Loucy (cell line): ENCODE data around the gene LILRA5.

Experiments used
- H2AFZ ChIP-seq: fragments of 200-600 bp; sonication (generic); 2 replicates; pipeline ENCODE4 v1.6.0; 2016; ENCODE audit warnings: antibody characterized with exemption, mild to moderate bottlenecking, low read length, moderate library complexity
- H3F3A ChIP-seq: fragments of 200-600 bp; 2 replicates; pipeline ENCODE4 v1.6.0; 2016; ENCODE audit warnings: antibody characterized with exemption, low read depth, mild to moderate bottlenecking
- H3K27me3 ChIP-seq: fragments of 200-600 bp; sonication (generic); 2 replicates; pipeline ENCODE4 v1.6.1; 2014; ENCODE audit warnings: low read length, mild to moderate bottlenecking; ENCODE audit not compliant: insufficient read depth, poor library complexity, severe bottlenecking
- H3K36me3 ChIP-seq: fragments of 200-600 bp; sonication (generic); 2 replicates; pipeline ENCODE4 v1.6.1; 2016; ENCODE audit warnings: low read length; ENCODE audit not compliant: insufficient read depth
- H3K4me1 ChIP-seq: fragments of 200-600 bp; sonication (generic); 2 replicates; pipeline ENCODE4 v1.5.1; 2014; ENCODE audit warnings: low read length, mild to moderate bottlenecking; ENCODE audit not compliant: insufficient read depth, poor library complexity, severe bottlenecking
- H3K4me2 ChIP-seq: fragments of 200-600 bp; sonication (generic); 2 replicates; pipeline ENCODE4 v1.6.0; 2014; ENCODE audit warnings: antibody characterized with exemption, low read length, low read depth, mild to moderate bottlenecking; ENCODE audit not compliant: poor library complexity, severe bottlenecking
- H3K4me3 ChIP-seq: fragments of 200-600 bp; sonication (generic); 2 replicates; pipeline ENCODE4 v1.5.1; 2014; ENCODE audit warnings: low read length, mild to moderate bottlenecking, mixed read lengths; ENCODE audit not compliant: poor library complexity, severe bottlenecking
- H3K79me2 ChIP-seq: fragments of 200-600 bp; sonication (generic); 2 replicates; pipeline ENCODE4 v1.6.1; 2014; ENCODE audit warnings: low read length; ENCODE audit not compliant: insufficient read depth
- H3K9ac ChIP-seq: fragments of 200-600 bp; sonication (generic); 2 replicates; pipeline ENCODE4 v1.6.0; 2014; ENCODE audit warnings: mild to moderate bottlenecking, low read depth, low read length, moderate library complexity; ENCODE audit not compliant: poor library complexity, severe bottlenecking
- H3K9me2 ChIP-seq: fragments of 200-600 bp; sonication (generic); replicated peaks from 2 replicates; pipeline ENCODE4 v1.6.1; 2016; ENCODE audit warnings: low read depth, low read length, mixed read lengths
- H3K9me3 ChIP-seq: fragments of 200-600 bp; sonication (generic); 2 replicates; pipeline ENCODE4 v1.6.1; 2014; ENCODE audit warnings: mild to moderate bottlenecking, antibody characterized with exemption, low read length, low read depth; ENCODE audit not compliant: insufficient read depth
- H4K20me1 ChIP-seq: fragments of 200-600 bp; sonication (generic); 2 replicates; pipeline ENCODE4 v1.6.0; 2014; ENCODE audit warnings: antibody characterized with exemption, low read length, mild to moderate bottlenecking; ENCODE audit not compliant: insufficient read depth, poor library complexity, severe bottlenecking
- CTCF ChIP-seq: fragments of 200-600 bp; sonication (generic); conservative IDR thresholded peaks from 2 replicates; pipeline ENCODE4 v1.5.1; 2014; ENCODE audit warnings: mild to moderate bottlenecking, antibody characterized with exemption, low read length
- EZH2phosphoT487 ChIP-seq: fragments of 200-600 bp; IDR thresholded peaks from 2 replicates; pipeline ENCODE4 v1.6.1; 2018; ENCODE audit warnings: antibody characterized with exemption, mild to moderate bottlenecking, moderate library complexity, borderline replicate concordance

The LILRA5 gene

GRCh38 chr19:54345938-54346386 lies 33.0 kb upstream of the LILRA5 start:
- H2AFZ ChIP-seq, result no peak overlapping the region
- no peaks in the 10 kb centered on the region for H3K27me3 ChIP-seq
- no peaks in the 10 kb centered on the region for H3K9me2 ChIP-seq
- H3K9ac ChIP-seq, result no peak overlapping the region
- H3K36me3 ChIP-seq, result no peaks in the 10 kb centered on the region
- H3K4me2 ChIP-seq, result no peak overlapping the region
- TF ChIP-seq EZH2phosphoT487 (no peak), CTCF (no peak)
- H3K9me3 ChIP-seq, result no peaks in the 10 kb centered on the region
- no peaks in the 10 kb centered on the region for H4K20me1 ChIP-seq
- H3F3A ChIP-seq, result no peaks in the 10 kb centered on the region
- peaks cover 8% of the 10 kb centered on the region for H3K4me1 ChIP-seq
- no peaks in the 10 kb centered on the region for H3K79me2 ChIP-seq
- no peak overlapping the region for H3K4me3 ChIP-seq

DNA sequence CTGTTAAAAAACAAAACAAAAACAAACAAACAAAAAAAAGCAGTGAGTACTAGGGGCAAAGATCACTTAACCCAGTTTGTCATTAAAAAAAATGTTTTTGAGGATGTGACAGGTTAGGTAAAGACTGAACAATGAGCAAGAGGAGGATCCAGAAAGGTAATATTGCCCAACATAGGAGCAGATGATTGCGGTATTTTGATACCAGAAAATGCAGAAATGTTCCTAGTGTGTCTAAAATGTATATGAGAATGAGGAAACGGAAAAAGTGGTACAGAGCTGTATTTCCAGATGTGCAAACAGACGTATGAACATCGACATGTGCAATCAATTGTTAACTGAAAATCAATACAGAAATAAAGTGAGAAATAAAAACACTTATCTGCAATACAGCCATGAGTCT lies 30.9 kb upstream of the LILRA5 start:
- Histone ChIP-seq H3K9ac (no peak overlapping the region), H3K4me1 (peaks cover 6% of the 10 kb centered on the region), H2AFZ (no peak overlapping the region), H3F3A (no peaks in the 10 kb centered on the region), H3K9me3 (no peaks in the 10 kb centered on the region), H3K27me3 (no peaks in the 10 kb centered on the region), H3K36me3 (no peaks in the 10 kb centered on the region), H4K20me1 (no peaks in the 10 kb centered on the region), H3K79me2 (no peaks in the 10 kb centered on the region), H3K4me2 (no peak overlapping the region), H3K4me3 (no peak overlapping the region), H3K9me2 (no peaks in the 10 kb centered on the region)
- no peak for TF ChIP-seq EZH2phosphoT487
- TF ChIP-seq CTCF, result no peak

- Histone ChIP-seq H3K27me3 (no peaks in the 10 kb centered on the region), H3K4me2 (no peak overlapping the region), H3K9me3 (no peaks in the 10 kb centered on the region), H3K4me3 (no peak overlapping the region), H3K36me3 (no peaks in the 10 kb centered on the region), H3K4me1 (no peaks in the 10 kb centered on the region), H3K9ac (no peak overlapping the region), H4K20me1 (no peaks in the 10 kb centered on the region), H3F3A (no peaks in the 10 kb centered on the region), H3K79me2 (no peaks in the 10 kb centered on the region), H2AFZ (no peak overlapping the region), H3K9me2 (no peaks in the 10 kb centered on the region)
- TF ChIP-seq EZH2phosphoT487 (no peak), CTCF (no peak)
These were observed 28.3 kb upstream of the LILRA5 start for GRCh38 chr19:54341295-54341694.
